ENCODE results near the gene THSD4.
"Not testable (repeated sequence)": the region's sequence is repeated elsewhere in the genome, so short reads cannot be mapped to it uniquely, and the experiment has no call there.

The THSD4 gene

GRCh38 chr15:71301958-71302621 lies 186.8 kb downstream of the THSD4 start:
- no peak for DNase-seq

DNA sequence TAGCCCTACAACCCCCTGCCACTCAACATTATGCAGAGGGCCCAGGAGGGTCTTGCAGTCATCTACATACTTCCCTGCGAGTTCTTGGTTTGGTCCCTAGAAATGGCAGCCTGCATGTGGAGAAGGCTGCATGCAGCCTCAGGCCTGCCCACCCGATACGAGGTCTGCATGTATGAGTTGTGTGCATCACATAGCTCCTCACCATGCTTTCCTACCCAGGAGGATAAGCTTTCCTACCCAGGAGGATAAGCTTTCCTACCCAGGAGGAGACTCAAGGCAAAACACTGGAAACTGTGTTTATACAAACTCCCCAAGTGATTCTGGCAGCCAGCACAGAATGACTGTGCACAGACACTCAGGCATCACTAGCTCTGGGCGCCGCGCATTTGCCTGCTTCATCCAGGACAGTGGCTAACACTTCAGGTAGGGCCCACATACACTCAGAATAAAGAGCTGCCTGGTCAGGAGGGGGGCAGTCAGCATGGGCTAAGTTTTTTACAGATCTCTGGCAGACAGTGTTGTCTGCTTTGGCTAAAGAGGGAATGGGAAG lies 187.7 kb downstream of the THSD4 start:
- no peak for DNase-seq

GRCh38 chr15:71303977-71304376 lies 188.7 kb downstream of the THSD4 start:
- DNase-seq: no peak

- no peak for DNase-seq
Observed at GRCh38 chr15:71304681-71305080, 189.4 kb downstream of the THSD4 start.

GRCh38 chr15:71306538-71306937 lies 191.3 kb downstream of the THSD4 start:
- no peak for DNase-seq

- DNase-seq: no peak
Observed at GRCh38 chr15:71312194-71312708, 197.0 kb downstream of the THSD4 start.

DNA sequence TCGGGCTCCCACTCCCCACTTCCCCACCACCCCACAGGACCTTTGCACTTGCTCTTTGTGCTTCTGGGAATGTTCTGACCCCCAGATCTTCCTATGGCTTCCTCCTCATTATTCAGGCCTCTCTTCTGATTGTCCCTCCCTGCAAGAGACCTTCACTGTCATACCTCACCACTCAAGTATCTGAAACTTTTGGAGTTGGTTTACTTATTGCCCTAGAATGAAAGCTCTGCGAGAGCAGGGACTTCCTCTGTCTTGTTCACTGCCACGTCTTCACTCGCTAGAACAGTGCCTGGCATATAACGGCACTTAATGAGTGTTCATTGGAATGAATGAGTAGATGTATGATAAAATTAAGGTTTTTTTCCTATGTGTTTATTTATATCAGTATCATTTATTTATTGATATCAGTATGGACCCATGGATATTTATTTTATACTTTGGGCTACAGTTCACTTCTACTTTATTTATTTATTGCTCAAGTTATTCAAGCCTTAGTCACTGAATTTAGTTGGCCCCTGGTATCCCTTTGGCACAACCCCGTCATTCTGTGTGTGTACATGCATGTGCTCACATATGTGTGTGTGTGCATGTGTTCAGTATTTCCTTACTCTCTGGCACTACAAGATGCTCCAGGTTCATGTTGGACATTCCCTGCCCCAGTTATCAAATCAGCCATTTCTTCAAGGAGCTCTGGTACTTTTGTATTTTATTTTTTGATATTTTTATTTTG lies 197.6 kb downstream of the THSD4 start:
- no peak for DNase-seq

DNA sequence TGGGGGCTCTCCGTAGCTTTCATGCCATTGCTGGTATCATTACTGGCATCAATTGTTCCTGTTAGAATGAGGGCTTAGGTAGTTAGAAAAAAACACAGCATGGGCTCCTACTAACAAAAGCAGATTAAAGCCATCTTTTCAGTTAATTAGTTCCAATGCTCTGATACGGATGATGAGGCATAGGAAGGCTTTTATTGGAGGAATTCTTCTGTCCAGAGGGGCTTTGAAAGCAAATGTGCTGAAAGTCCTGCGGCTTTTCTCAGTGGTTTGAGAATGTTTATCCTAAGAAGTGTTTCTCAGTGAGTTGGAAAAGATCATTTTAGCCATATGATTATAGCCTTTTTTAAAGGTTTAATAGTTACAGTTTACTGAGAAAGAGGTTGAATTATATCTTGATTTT lies 198.5 kb downstream of the THSD4 start:
- no peak for DNase-seq

- no peak for DNase-seq
Observed at GRCh38 chr15:71314956-71315537, 199.8 kb downstream of the THSD4 start.

- DNase-seq: no peak
Observed at GRCh38 chr15:71316911-71317310, 201.6 kb downstream of the THSD4 start.

- DNase-seq: not testable (repeated sequence)
Observed at GRCh38 chr15:71319424-71319823, 204.2 kb downstream of the THSD4 start.

- no peak for DNase-seq
Observed at GRCh38 chr15:71319935-71320334, 204.7 kb downstream of the THSD4 start.

DNA sequence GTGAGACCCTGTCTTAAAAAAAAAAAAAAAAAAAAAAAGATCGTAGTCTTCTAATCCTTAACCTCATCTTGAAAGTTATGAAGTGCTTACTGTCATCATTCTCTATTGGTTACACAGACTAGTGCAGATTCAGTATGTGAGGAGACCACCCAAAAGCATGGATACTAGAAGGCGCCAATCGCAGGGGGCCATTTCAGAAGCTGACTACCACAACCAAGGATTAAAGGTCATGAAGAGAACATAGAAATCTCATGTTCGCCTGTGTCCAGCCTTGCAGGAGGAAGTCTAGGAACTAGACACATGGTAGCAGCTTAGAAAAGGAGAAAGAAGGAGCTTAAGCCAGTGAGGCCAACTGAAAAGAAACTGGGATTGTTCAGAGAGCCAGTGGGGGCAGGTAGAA lies 207.8 kb downstream of the THSD4 start:
- no peak for DNase-seq

- DNase-seq: no peak
Observed at GRCh38 chr15:71323584-71323983, 208.3 kb downstream of the THSD4 start.

- no peak for DNase-seq
Observed at GRCh38 chr15:71325481-71325880, 210.2 kb downstream of the THSD4 start.

DNA sequence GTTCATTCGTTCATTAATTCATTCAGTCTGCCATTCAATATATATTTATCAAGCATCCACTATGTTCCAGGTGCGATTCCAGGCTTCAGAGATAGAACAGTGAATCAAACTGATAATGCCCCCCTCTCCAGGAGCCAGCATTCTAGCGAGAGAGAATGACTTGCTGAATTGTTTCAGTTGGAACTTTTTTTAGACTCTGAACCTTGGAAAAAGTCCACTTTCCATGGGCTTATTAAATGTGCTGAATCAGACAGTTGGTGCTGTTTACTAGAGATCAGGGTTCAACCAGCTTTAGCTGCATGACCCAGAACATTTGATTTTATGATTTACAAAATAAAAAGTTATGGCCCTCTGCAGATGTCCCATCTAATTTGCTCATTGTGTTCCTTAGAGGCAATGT lies 213.2 kb downstream of the THSD4 start:
- DNase-seq: no peak

DNA sequence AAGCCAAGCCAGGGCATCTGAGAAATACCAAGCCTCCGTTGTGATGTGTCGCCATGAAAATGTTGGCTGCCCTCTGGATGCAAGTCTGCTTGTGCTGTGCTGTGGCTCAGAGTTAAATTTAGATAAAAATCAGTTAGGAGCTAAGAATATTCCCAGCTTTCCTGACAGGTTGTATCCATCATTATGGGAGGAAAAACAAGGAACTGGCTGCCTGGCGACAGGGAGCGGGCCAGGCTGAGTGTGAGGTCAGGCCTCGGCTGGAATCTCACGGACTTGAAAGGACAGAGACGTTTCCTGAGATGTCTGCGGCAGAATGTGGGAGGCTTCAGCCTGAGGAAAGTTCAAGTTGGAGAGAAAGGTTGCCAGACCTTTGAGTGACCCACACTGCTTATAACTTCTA lies 213.8 kb downstream of the THSD4 start:
- no peak for DNase-seq

GRCh38 chr15:71329497-71330260 lies 214.4 kb downstream of the THSD4 start:
- DNase-seq: no peak

DNA sequence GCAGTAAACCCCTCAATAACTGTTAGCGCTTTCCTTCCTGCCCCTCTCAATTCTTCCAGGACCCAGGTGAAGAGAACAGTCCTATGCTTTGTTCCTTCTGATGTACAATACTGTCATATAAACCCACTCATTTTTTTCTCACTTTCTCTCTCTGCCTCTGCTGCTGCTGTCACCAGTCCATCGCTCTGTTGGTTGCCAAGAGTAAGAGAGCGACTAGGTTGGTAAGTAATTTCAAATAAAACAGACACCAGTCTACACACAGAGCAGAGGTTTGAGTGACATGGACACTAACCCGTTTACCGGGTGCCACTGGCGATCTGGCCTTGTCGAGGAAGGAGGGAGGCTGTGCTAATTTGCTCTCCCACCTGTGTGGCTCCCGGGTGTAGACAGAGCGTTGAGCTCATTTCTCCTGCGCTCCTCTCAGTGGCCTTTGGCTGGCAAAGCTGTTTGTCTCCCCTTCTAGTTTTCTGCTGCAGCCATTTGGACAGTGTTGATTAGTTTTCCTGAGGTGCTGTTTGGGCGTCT lies 215.4 kb downstream of the THSD4 start:
- no peak for DNase-seq

DNA sequence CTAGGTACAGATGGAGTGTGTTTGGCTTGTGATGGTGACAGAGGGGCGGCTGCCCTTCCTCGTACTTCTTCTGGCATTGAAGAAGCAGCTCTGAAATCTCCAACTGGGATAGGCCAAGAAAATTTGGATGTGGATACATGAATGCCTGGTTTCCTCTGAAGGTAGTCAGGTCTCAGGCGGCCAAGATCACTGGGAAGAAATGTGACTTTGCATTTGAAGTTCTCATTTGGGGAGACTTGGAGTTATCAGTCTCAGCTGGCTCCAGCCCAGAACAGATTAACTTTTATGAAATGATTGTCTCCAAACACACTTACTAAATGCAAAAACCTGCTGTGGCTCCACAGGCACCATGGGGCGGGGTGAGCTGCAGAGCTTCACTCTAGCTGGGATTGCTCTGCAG lies 215.9 kb downstream of the THSD4 start:
- DNase-seq: no peak

DNA sequence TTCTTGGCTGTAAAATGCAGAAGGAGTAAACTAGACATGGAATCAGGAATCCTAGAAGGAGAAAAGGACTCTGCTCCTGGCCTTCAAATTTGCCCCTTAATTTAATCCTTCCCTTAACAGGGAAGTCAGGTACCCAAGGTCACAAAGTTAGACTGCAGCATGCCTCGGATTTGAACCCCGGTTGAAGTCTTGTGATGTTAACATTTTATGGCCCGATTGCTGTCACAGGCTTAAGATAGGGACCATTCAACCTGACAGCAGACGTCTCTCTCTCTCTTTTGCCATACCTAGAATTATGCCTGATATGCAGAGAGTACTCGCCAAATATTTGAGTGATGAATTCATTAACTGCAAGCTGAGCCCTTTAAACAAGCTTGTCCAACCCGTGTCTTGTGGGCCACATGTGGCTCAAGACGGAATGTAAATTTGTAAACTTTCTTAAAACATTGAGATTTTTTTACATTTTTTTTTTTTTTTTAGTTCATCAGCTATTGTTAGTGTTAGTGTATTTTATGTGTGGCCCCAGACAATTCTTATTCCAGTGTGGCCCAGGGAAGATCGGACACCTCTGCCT lies 217.2 kb downstream of the THSD4 start:
- no peak for DNase-seq

DNA sequence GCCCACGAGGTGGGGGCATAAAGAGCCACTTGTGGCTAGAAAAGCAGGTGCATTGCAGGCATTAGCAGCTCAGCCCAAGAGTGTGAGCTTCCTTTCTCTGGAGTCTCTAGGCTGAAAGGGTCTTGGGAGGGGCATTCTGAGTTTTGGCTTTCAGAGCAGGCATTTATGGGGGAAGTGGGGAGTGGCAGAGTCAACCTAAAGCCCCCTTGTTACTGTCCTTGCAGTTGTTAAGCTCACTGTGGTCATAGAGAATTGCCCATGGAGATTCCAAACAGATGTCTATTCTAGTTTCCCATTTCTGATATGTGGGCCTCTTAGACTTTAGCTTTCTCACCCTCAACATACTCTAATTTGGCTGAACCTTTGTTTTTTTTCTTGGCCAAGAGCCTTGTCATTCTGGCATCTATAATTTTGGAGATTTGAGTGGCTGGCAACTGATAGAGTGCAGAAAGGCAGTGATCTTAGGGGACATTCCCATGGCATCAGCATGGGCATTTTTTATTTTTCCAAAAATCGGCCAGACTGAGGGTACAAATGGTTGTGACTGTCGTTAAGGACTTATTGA lies 217.9 kb downstream of the THSD4 start:
- no peak for DNase-seq
